SKM-1 treated with dmso at 0.1 percent for 144 hours (cell line): ENCODE measurements around the gene RAMP3.
"Not testable (repeated sequence)": the region's sequence is repeated elsewhere in the genome, so short reads cannot be mapped to it uniquely, and the experiment has no call there.

Experiments
- DNase-seq: peaks from one replicate; lab custom pipeline; 2025; ENCODE audit not compliant: unreplicated experiment; lab: John Stamatoyannopoulos, UW

RAMP3 gene

GRCh38 chr7:45157653-45158401 lies at the start of gene RAMP3:
RAMP3 (plus strand) TSS chr7:45157791; CDS start chr7:45157829, 38 bp downstream.
- DNase-seq, result no peak

GRCh38 chr7:45108863-45109262 lies 48.7 kb upstream of the RAMP3 start:
- DNase-seq, result no peak

GRCh38 chr7:45111298-45112223 lies 46.0 kb upstream of the RAMP3 start, which contains the start of gene TBRG4:
TBRG4 (minus strand) TSS chr7:45111697; CDS start chr7:45109237, 2,460 bp downstream.
- peak; percentile 92 for DNase-seq

GRCh38 chr7:45112648-45113047 lies 44.9 kb upstream of the RAMP3 start:
- no peak for DNase-seq

GRCh38 chr7:45114257-45114656 lies 43.3 kb upstream of the RAMP3 start:
- not testable (repeated sequence) for DNase-seq

- no peak for DNase-seq
Observed at GRCh38 chr7:45114926-45115325, 42.7 kb upstream of the RAMP3 start.

GRCh38 chr7:45116048-45116447 lies 41.5 kb upstream of the RAMP3 start:
- DNase-seq, result no peak

GRCh38 chr7:45117582-45117981 lies 40.0 kb upstream of the RAMP3 start:
- no peak for DNase-seq

GRCh38 chr7:45118292-45118691 lies 39.3 kb upstream of the RAMP3 start:
- no peak for DNase-seq

GRCh38 chr7:45118889-45119331 lies 38.7 kb upstream of the RAMP3 start:
- no peak for DNase-seq

GRCh38 chr7:45119550-45119949 lies 38.0 kb upstream of the RAMP3 start:
- DNase-seq, result no peak

GRCh38 chr7:45122975-45123860 lies 34.4 kb upstream of the RAMP3 start:
- no peak for DNase-seq

- no peak for DNase-seq
Observed at GRCh38 chr7:45123913-45124710, 33.5 kb upstream of the RAMP3 start.

- no peak for DNase-seq
Observed at GRCh38 chr7:45125193-45125904, 32.2 kb upstream of the RAMP3 start.

GRCh38 chr7:45126201-45126600 lies 31.4 kb upstream of the RAMP3 start:
- no peak for DNase-seq

GRCh38 chr7:45126920-45127319 lies 30.7 kb upstream of the RAMP3 start:
- DNase-seq, result no peak

GRCh38 chr7:45129181-45129800 lies 28.3 kb upstream of the RAMP3 start:
- DNase-seq, result no peak

- no peak for DNase-seq
Observed at GRCh38 chr7:45129906-45130305, 27.7 kb upstream of the RAMP3 start.

GRCh38 chr7:45130910-45131309 lies 26.7 kb upstream of the RAMP3 start:
- DNase-seq, result no peak
